ENCODE results near the gene FAM83G. TPM values are rescaled to one million over a fixed set of nuclear protein-coding genes. Genes with fewer than 3 reads are reported as not detected.
A peak's percentile ranks its signal among the peaks of the same experiment; 100 is the strongest.

Gene FAM83G
- total and polyA plus RNA-seq, 8 donors = 8.2 to 41.1 (median 14.2) TPM

DNA sequence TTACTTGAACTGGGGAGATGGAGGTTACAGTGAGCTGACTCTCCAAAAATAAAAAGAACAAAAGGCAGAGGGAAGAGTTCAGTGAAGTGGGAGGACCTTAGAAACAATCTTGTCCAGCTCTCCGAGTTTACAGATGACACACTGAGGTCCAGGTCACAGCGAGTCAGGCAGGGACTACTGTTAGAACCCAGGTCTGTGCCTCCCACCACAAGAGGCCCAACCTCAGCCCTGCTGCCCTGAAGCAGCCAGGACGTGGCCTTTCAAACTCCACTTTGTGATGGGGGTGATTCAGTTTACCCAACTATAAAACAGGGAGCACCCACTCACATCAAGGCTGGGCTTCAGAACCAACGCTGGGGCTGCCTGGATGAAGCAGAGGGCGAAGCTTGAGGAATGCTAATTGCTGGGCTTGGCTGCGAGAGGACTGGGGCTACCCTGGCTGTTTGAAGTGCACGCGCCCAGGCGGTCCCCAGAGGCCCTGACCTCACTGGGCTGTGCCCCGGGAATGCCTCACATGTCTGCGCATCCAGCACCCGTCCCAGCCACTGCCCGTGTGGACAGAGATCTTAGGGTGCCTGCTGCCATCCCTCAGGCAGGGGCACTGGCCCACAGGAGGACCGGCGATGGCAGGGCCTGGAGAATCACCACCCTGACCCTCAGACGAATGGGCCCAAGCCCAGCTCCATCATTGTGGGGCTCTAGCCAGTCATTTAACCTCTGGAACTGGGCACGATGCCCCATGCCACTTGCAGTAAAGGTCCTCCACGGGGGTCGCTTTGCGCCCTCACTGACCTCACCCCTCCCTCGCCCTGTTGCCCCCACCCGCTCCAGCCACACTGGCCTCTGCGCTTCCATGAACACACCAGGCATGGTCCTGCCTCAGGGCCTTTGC, 41.2 kb downstream of the FAM83G start:
- no peak overlapping the region for H3K27ac ChIP-seq
- peak in 1 of 2 donors; percentile 19 for DNase-seq
- H3K27me3 ChIP-seq = no peaks in the 10 kb centered on the region
- intact Hi-C loops (cut with DNase I; ENCODE audit: low total_unique reads) = no loop called here
- H3K4me3 ChIP-seq = no peak overlapping the region
- WGBS, 5 donors = 82 to 92% (median 88%) methylated on average over 18 to 23 of the region's 23 CpGs
- no peaks in the 10 kb centered on the region for H3K9me3 ChIP-seq
- peaks cover 9 to 21% (median 17%) of the 10 kb centered on the region in 4 donors for H3K4me1 ChIP-seq
- no peaks in the 10 kb centered on the region for H3K36me3 ChIP-seq
- TF ChIP-seq POLR2A (IDR thresholded peaks at IDR 0.05) (no peak), CTCF (IDR thresholded peaks at IDR 0.05) (no peak)

DNA sequence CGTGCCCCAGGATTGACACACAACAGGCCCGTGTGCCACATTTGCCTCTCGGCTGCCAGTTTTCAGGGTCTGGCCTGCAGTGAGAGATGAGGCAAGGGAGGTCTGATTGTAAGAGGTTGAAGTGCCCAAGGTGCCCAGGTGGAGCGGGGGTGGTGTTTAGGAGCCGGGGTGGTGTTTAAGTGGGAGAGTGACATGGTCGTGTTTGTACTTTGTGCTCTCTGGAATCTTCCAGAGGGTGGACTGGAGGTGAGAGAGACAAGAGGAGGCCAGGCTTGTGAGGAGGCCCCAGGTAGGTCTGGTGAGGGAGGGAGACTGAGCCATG, 42.1 kb downstream of the FAM83G start:
- no peaks in the 10 kb centered on the region for H3K36me3 ChIP-seq
- no peaks in the 10 kb centered on the region for H3K9me3 ChIP-seq
- intact Hi-C loops (cut with DNase I; ENCODE audit: low total_unique reads) = no loop called here
- no peak overlapping the region for H3K4me3 ChIP-seq
- no peak for TF ChIP-seq CTCF (IDR thresholded peaks at IDR 0.05)
- TF ChIP-seq EP300 (IDR thresholded peaks at IDR 0.05) = no peak
- TF ChIP-seq POLR2AphosphoS5 (IDR thresholded peaks at IDR 0.05) = no peak
- TF ChIP-seq POLR2A (IDR thresholded peaks at IDR 0.05) = no peak
- 77 to 81% (median 78%) methylated on average over 6 of the region's 6 CpGs for WGBS, 5 donors
- H3K27ac ChIP-seq = no peak overlapping the region
- DNase-seq = peak in 1 of 2 donors; percentile 22
- peaks cover 1 to 12% (median 8%) of the 10 kb centered on the region in 4 donors for H3K4me1 ChIP-seq
- H3K27me3 ChIP-seq = no peaks in the 10 kb centered on the region

GRCh38 chr17:18961634-18962493, 42.7 kb downstream of the FAM83G start:
- Histone ChIP-seq H3K27ac (no peak overlapping the region), H3K4me1 (peaks cover 0 to 6% (median 2%) of the 10 kb centered on the region in 4 donors), H3K9me3 (no peaks in the 10 kb centered on the region), H3K36me3 (no peaks in the 10 kb centered on the region), H3K27me3 (no peaks in the 10 kb centered on the region), H3K4me3 (no peak overlapping the region)
- 68 to 84% (median 83%) methylated on average over 11 to 16 of the region's 16 CpGs for WGBS, 5 donors
- peak in 1 of 2 donors; percentile 38 for DNase-seq
- intact Hi-C loops (cut with DNase I; ENCODE audit: low total_unique reads) = no loop called here
- TF ChIP-seq CTCF (IDR thresholded peaks at IDR 0.05) (no peak), POLR2AphosphoS5 (IDR thresholded peaks at IDR 0.05) (no peak), EP300 (IDR thresholded peaks at IDR 0.05) (no peak), POLR2A (IDR thresholded peaks at IDR 0.05) (no peak)

- Histone ChIP-seq H3K27me3 (no peaks in the 10 kb centered on the region), H3K4me3 (no peak overlapping the region), H3K9me3 (no peaks in the 10 kb centered on the region), H3K27ac (no peak overlapping the region), H3K36me3 (no peaks in the 10 kb centered on the region), H3K4me1 (peaks cover 0 to 3% (median 0%) of the 10 kb centered on the region in 4 donors)
- WGBS, 5 donors = 34 to 62% (median 36%) methylated on average over 7 to 17 of the region's 17 CpGs
- intact Hi-C loops (cut with DNase I; ENCODE audit: low total_unique reads) = no loop called here
- DNase-seq = peak; percentile 90 to 91
- no peak for TF ChIP-seq EP300 (IDR thresholded peaks at IDR 0.05)
- TF ChIP-seq CTCF (IDR thresholded peaks at IDR 0.05) = peak in 5 of 7 experiments; percentile 82 to 93 (median 92)
- TF ChIP-seq POLR2AphosphoS5 (IDR thresholded peaks at IDR 0.05) = peak in 1 of 3 donors; percentile 57
- no peak for TF ChIP-seq POLR2A (IDR thresholded peaks at IDR 0.05)
Observed at GRCh38 chr17:18960803-18961511, 43.6 kb downstream of the FAM83G start.
